Natural killer cell (primary cell): ENCODE results near the gene IDE. TPM values are rescaled to one million over a fixed set of nuclear protein-coding genes. Genes with fewer than 3 reads are reported as not detected.

Source experiments
- ATAC-seq, 3 donors: fragments of 150-1000 bp in 2 of 3; fragments of 200-7000 bp in 1 of 3; cut with Tn5 transposase; 1 replicate in 1 of 3; 2 replicates in 2 of 3; pipeline ENCODE4 v1.10.0; 2021; ENCODE audit warnings: mild to moderate bottlenecking in 2 of 3, moderate library complexity in 2 of 3
- DNase-seq, 2 donors: peaks; one replicate each; pipeline versions ENCODE4 v3.0.0 to v3.0.0-alpha.2; 2013 to 2021; ENCODE audit warnings: mixed read lengths in 1 of 2
- H3K27ac ChIP-seq: one replicate; pipeline ENCODE4 v1.5.1; 2013; ENCODE audit warnings: mild to moderate bottlenecking, low read length
- H3K27me3 ChIP-seq: one replicate; pipeline ENCODE4 v1.6.1; 2013; ENCODE audit warnings: low read length; ENCODE audit not compliant: control insufficient read depth, insufficient read depth
- H3K36me3 ChIP-seq: one replicate; pipeline ENCODE4 v1.6.1; 2013; ENCODE audit warnings: low read length; ENCODE audit not compliant: control insufficient read depth, insufficient read depth
- H3K4me1 ChIP-seq: one replicate; pipeline ENCODE4 v1.6.1; 2013; ENCODE audit warnings: low read length; ENCODE audit not compliant: control insufficient read depth, insufficient read depth
- H3K4me3 ChIP-seq: one replicate; pipeline ENCODE4 v1.5.1; 2013; ENCODE audit warnings: low read length
- H3K9me3 ChIP-seq: one replicate; pipeline ENCODE4 v1.6.1; 2013; ENCODE audit warnings: low read length; ENCODE audit not compliant: control insufficient read depth, insufficient read depth
- H3K27ac Mint-ChIP-seq, 2 donors: one replicate each; pipeline ENCODE4 v1.8.0; 2022; ENCODE audit warnings: mild to moderate bottlenecking in 2 of 2, mixed read lengths in 2 of 2, moderate library complexity in 1 of 2
- H3K27me3 Mint-ChIP-seq, 2 donors: one replicate each; pipeline ENCODE4 v1.8.0; 2022; ENCODE audit warnings: low read depth in 2 of 2, mixed read lengths in 2 of 2
- H3K36me3 Mint-ChIP-seq: one replicate; pipeline ENCODE4 v1.8.0; 2022; ENCODE audit warnings: mixed read lengths
- H3K4me1 Mint-ChIP-seq, 2 donors: one replicate each; pipeline ENCODE4 v1.8.0; 2022; ENCODE audit warnings: mixed read lengths in 2 of 2
- H3K4me3 Mint-ChIP-seq: one replicate; pipeline ENCODE4 v1.8.0; 2022; ENCODE audit warnings: mild to moderate bottlenecking, moderate library complexity, mixed read lengths
- H3K9me3 Mint-ChIP-seq, 2 donors: one replicate each; pipeline ENCODE4 v1.8.0; 2022; ENCODE audit warnings: mixed read lengths in 2 of 2
- CTCF ChIP-seq: fragments of 200-600 bp; IDR thresholded peaks from one replicate; pipeline ENCODE4 v1.8.0; 2022; ENCODE audit warnings: antibody characterized with exemption
- WGBS: methylation state at CpG from one replicate; pipeline ENCODE4 v1.1.7; 2013; ENCODE audit warnings: missing lambda C conversion rate; ENCODE audit not compliant: insufficient coverage; 5-methylcytosine and 5-hydroxymethylcytosine counted together
- intact Hi-C: fragments of 100-400 bp; cut with micrococcal nuclease; formaldehyde crosslinking; loops from one replicate; pipeline ENCODE4 v1.14.2; 2022
- total RNA-seq, 4 donors: library from RNA; stranded (reverse); fragments of 120-200 nt in 1 of 4; gene quantifications; one replicate each; pipeline versions ENCODE4 v1.2.3 to v1.2.4, GENCODE V29; 2013 to 2022

Gene IDE
- total RNA-seq, 3 donors from 2014 or later (not counting 1 experiment from before 2014, with no cell fraction given) = 18.2 to 23.5 (median 21.8) TPM

GRCh38 chr10:92419740-92420545 lies 153.9 kb downstream of the IDE start:
- Mint-ChIP-seq H3K36me3 (no peaks in the 10 kb centered on the region), H3K27ac (no peak overlapping the region), H3K27me3 (peaks cover 33 to 53% of the 10 kb centered on the region in 2 donors), H3K4me3 (peak overlapping the region; percentile 62), H3K9me3 (no peaks in the 10 kb centered on the region), H3K4me1 (peaks cover 5 to 8% of the 10 kb centered on the region in 2 donors)
- WGBS = 69% methylated on average over 34 of the region's 34 CpGs
- Histone ChIP-seq H3K36me3 (no peaks in the 10 kb centered on the region), H3K9me3 (no peaks in the 10 kb centered on the region), H3K27me3 (peaks cover 9% of the 10 kb centered on the region), H3K4me3 (no peak overlapping the region), H3K27ac (no peak overlapping the region), H3K4me1 (peaks cover 10% of the 10 kb centered on the region)
- no peak for TF ChIP-seq CTCF
- no peak for DNase-seq
- no peak for ATAC-seq
- intact Hi-C loops = no loop called here

- no peak for ATAC-seq
- Mint-ChIP-seq H3K27me3 (peaks cover 33 to 53% of the 10 kb centered on the region in 2 donors), H3K4me1 (peaks cover 5 to 8% of the 10 kb centered on the region in 2 donors), H3K9me3 (no peaks in the 10 kb centered on the region), H3K36me3 (no peaks in the 10 kb centered on the region), H3K27ac (no peak overlapping the region), H3K4me3 (no peak overlapping the region)
- Histone ChIP-seq H3K36me3 (no peaks in the 10 kb centered on the region), H3K27ac (no peak overlapping the region), H3K4me3 (no peak overlapping the region), H3K27me3 (peaks cover 9% of the 10 kb centered on the region), H3K9me3 (no peaks in the 10 kb centered on the region), H3K4me1 (peaks cover 10% of the 10 kb centered on the region)
- intact Hi-C loops = no loop called here
- no peak for TF ChIP-seq CTCF
- 97% methylated on average over 7 of the region's 7 CpGs for WGBS
- DNase-seq = no peak
These were observed 155.0 kb downstream of the IDE start for GRCh38 chr10:92418891-92419290.

DNA sequence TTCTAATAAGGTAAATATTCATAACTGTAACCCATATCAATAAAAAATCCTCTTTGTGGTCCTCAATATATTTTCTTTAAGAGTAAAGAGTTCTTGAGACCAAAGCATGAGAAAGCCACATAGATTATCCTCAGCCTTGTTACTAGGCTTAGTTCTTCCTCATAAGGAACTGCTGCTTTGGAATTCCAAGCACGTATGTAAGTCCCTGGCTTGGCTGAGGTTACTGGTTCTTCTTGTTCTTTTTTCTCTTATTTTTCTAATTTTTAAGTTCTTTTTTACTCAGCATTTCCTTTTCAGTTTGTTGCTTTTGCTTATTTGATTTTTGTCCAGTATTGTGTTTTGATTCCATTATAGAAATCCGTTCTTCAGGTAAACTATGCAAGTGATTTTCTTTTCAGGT lies 155.7 kb downstream of the IDE start:
- H3K27ac ChIP-seq = no peak overlapping the region
- H3K36me3 Mint-ChIP-seq = no peaks in the 10 kb centered on the region
- H3K27me3 ChIP-seq = peaks cover 9% of the 10 kb centered on the region
- no peaks in the 10 kb centered on the region for H3K9me3 Mint-ChIP-seq
- peaks cover 33 to 49% of the 10 kb centered on the region in 2 donors for H3K27me3 Mint-ChIP-seq
- ATAC-seq = no peak
- H3K9me3 ChIP-seq = no peaks in the 10 kb centered on the region
- TF ChIP-seq CTCF = no peak
- DNase-seq = no peak
- intact Hi-C loops = no loop called here
- 92% methylated on average over 2 of the region's 2 CpGs for WGBS
- H3K4me3 ChIP-seq = no peak overlapping the region
- H3K4me1 Mint-ChIP-seq = peaks cover 5 to 8% of the 10 kb centered on the region in 2 donors
- no peak overlapping the region for H3K27ac Mint-ChIP-seq
- H3K4me1 ChIP-seq = peaks cover 10% of the 10 kb centered on the region
- no peaks in the 10 kb centered on the region for H3K36me3 ChIP-seq
- H3K4me3 Mint-ChIP-seq = no peak overlapping the region
